NCI-H774 (cell line): ENCODE measurements around the gene TDRD1.

Experiments
- DNase-seq: peaks from one replicate; lab custom pipeline; 2025; lab: John Stamatoyannopoulos, UW

Gene TDRD1

GRCh38 chr10:114234132-114234531 is 55.0 kb downstream of the TDRD1 start:
- no peak for DNase-seq

DNA sequence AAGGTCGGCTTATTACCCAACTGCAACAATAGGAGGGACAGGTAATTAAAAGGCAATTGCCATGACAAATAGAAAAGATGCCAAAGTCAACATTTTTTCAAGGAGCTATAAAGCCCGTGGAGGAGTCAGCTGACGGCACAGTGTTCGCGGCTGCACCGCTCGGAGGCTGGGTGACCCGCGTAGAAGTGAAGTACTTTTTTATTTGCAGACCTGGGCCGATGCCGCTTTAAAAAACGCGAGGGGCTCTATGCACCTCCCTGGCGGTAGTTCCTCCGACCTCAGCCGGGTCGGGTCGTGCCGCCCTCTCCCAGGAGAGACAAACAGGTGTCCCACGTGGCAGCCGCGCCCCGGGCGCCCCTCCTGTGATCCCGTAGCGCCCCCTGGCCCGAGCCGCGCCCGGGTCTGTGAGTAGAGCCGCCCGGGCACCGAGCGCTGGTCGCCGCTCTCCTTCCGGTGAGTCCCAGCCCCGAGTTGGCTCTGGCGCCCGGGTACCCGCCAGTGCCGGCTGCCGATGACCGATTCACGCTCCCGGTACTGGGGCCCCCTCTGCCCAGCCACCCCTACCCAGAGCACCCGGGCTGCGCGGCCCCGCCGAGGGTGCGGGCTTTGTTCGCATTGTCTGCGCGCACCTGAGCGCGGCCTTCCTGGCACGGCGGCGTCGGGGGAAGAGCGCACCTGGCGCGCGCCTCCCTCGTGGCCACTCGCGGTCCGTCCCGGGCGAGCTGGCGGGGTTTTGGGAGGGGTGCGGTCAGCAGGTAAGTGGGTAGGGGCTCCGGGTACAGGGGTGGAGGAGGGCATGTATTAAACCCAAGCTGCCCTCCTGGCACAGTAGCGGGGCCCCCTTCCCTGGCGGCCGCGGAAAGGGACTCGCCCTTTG is 60.2 kb downstream of the TDRD1 start, which contains the start of gene VWA2:
Gene VWA2 (plus strand): TSS at position 138 of the 877 bp plus-strand sequence. CDS start 9,460 bp downstream, outside the sequence.
- DNase-seq = peak; percentile 35

- DNase-seq = no peak
Observed at GRCh38 chr10:114239994-114240345, 60.8 kb downstream of the TDRD1 start.

DNA sequence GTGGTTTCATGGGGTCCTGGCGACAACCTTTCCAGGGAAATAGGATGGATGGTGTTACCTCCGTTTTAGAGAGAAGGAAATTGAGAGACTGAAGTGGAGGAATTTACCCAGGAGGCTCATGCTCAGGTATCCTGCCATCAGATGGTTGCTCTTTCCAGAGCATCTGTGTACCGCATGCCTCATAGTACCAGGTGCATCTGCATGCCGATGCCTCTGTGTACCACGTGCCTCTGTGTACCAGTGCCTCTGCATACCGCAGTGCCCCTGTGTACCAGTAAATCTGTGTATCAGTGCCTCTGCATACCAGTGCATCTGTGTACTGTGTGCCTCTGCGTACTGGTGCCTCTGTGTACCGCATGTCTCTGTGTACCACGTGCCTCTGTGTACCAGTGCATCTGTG is 63.1 kb downstream of the TDRD1 start:
- DNase-seq = no peak

DNA sequence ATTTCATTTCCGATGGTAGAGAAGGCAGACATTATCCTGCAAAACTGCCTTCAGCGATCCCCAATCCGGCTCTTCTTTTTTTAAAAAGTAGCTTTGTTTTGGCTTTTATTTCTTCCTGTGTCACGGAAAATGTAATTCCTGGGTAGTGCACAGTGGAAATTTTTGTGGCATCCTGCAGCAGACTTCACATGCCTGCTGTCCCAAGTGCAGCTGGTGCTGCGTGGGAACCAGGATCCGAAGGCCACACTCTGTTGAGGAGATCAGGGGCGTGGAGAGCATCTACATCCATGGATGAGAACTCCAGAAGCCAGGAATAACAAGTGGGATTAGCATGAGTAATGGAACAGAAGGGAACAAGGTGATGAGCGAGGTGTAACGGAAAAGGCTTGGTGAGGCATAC is 64.5 kb downstream of the TDRD1 start:
- no peak for DNase-seq

- no peak for DNase-seq
Observed at GRCh38 chr10:114244126-114244525, 65.0 kb downstream of the TDRD1 start.

DNA sequence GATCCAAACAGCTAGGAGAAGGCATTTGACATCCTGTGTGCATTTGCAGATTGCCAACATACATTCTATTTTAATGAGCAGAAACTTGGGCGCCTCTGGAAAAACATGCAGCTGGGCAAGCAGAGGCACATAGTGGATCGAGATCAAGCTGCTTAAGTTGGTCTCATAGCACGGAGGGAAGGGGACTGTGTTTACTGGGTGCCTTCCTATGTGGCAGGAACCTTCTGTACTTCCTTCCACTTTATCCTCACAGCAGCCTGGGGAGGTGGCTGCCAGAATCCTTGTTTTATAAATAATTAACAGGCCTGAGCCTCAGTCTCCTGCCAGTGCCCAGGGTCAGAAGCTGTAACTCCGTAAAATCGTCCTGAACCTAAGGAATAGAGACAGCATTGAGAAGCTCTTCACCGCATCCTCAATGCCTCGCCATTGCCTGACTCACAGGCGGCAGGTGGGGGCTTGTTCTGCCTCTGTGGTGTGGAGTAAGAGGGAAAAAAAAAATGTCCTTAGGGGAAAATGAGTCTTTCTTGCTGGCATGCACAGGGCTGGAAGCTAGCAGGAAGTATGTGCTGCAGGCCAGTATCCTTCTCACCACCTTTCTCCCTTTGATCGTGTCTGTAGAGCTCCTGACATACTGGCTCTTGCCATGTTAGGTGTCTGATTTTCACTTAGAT is 66.1 kb downstream of the TDRD1 start:
- no peak for DNase-seq

- no peak for DNase-seq
Observed at GRCh38 chr10:114246679-114247305, 67.6 kb downstream of the TDRD1 start.

- DNase-seq = no peak
Observed at GRCh38 chr10:114250236-114250635, 71.1 kb downstream of the TDRD1 start.

DNA sequence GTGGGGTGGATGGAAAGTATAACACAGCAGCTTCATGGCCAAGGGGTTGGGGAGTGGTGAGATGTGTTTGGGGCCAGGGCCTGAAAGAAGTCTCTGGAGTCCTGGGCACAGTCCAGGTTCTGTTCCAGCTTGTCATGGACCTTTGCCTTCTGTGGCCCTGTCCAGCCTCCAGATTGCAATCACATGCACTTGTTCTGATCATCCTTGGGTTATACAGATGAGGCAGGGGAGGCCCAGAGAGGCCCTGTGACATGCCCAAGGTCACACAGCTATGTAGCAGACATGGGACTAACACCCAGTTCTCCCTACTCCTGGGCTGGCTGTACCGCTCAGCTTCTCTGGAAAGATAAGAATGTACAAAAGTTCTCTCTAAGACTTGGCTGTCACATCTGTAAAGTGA is 71.6 kb downstream of the TDRD1 start:
- DNase-seq = no peak

DNA sequence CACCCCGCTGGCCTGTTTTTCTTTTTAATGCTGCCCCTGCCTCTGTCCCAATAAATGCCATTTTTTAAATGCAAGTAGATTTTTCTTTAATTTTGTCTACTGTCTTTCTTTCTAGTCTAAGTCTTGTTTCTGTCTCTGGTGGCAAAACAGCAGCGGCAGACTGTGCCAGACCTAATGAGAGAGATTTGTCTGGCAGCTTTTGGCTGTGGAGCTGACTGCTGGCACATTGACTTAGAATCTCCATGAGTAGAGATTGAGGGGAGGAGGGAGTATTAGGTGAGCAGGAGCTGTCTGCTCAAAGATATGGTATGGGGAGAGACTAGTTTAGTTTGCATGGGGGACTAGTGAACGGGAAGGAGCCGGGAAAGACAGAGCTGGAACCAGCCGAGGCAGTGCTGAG is 72.9 kb downstream of the TDRD1 start:
- DNase-seq = no peak

DNA sequence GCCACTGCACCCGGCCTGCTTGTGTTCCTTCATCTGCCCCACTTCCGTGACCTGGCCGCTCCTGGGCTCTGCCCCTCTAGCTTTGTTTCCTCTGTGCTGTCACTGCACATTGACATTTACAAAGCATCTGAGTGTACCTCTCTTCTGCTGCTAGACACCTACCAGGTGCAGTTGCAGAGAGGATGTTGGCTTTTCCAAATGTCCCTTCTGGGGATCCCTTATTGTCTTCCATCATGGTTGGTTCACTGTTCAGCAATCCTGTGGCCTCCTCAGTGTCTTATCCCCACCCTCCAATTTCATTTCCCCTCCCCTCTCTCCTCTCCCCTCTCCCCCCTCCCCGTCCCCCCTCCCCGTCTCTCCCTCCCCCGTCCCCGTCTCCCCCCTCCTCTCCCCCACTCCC is 73.7 kb downstream of the TDRD1 start:
- DNase-seq = no peak

DNA sequence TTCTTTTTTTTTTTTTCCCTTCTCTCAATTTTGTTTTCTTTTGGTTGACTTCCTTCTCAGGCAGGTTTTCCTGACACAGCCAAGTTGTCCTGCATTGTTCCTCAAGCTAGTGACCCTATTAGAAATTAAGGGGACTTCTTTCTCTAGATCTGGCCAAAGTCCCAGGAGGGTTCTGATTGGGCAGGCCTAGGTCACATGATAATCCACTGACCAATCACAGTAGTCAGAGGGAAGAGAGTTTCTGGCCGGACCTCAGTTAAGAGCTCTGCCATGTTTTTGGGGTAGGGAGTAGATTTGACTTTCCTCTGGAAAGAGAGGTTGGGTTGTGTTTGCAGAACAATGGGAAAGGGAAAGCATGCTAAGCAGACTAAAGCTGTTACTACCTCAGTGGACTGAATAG is 76.1 kb downstream of the TDRD1 start:
- no peak for DNase-seq

GRCh38 chr10:114256008-114256765 is 77.0 kb downstream of the TDRD1 start:
- no peak for DNase-seq

DNA sequence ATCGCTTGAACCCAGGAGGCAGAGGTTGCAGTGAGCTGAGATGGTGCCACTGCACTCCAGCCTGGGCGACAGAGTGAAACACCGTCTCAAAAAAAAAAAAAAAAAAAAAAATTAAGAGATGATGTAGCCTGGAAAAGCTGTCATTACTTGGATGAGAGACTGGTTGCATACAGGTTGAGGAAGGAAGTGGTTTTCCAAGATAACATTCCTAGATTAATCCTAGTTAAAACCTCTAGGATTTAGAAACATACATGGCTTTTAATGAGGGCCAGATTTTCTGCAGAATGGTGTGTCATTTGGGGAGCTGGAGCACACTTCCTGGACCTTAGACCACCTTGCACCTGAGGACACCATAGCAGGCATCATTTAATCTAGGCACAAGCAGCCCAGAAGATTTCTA is 77.7 kb downstream of the TDRD1 start:
- DNase-seq = no peak

DNA sequence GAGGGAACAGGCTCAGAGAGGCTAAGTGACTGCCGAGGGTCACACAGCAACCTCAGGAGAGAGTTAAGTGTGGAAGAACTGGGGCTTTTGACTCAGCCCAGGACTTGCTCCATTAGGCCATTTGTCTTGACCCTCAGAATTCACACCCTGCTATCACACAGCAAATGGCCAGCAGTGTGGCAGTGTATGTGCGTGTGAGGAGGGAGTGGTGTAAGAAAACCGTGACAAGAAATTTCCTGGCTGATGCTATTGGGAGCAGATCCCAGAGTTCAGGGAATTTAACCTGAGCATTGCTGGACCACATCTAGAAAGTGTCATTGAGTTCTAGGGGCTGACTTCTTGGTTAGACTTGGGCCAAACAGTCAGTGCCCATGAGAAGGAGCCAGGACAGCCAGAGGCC is 78.3 kb downstream of the TDRD1 start:
- DNase-seq = no peak

DNA sequence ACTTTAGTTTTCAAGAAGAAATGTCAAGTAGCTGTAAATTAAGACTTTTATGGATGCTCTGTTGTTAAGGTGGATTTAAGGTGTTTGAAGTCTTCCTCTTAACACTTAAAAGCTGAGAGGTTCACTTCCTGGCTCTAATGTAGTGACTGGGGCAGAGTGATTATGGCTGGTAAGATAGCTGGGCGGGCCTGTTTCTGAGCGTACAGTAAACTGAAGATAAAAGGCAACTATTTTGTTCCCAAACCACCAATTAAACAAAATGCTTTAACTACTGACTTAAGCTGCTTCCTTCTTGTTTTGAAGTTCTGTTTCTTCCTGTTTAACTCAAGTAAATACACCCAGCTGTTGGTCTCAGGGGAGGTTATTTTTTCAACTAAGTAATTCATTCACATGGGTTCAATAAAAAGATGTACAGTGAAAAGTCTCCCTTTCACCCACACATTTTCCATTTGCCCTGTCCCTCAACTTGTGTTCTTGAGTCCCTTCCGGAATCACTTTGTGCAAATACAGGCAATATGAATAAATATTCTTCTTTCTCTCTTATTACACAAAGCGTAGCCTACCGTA is 79.2 kb downstream of the TDRD1 start:
- DNase-seq = no peak

DNA sequence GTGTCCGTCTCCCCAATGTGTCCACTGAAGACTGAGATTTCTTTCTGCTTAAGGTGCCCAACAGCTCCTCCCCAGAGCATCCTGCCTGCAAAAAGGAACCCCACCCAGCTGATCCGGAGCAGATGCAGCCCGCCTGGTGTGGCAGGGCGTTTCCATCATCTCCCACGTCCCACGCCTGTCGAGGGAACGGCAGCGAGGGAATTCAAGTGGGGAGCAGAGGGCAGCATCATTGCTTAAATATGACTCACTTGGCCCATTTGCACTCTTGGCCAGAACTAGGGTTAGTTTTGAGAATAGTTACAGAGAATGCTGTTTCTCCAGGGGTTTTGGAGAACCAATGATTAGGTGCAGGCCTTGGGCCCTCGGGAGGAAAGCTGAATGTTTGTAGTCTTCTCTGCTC is 80.7 kb downstream of the TDRD1 start:
- DNase-seq = no peak

- no peak for DNase-seq
Observed at GRCh38 chr10:114260366-114260765, 81.2 kb downstream of the TDRD1 start.

GRCh38 chr10:114261076-114261475 is 81.9 kb downstream of the TDRD1 start:
- no peak for DNase-seq

- no peak for DNase-seq
Observed at GRCh38 chr10:114262496-114262895, 83.3 kb downstream of the TDRD1 start.
